Measurements from ENCODE around the gene RNF144A. TPM values are rescaled to one million over a fixed set of nuclear protein-coding genes. Genes with fewer than 3 reads are reported as not detected.

The RNF144A gene
- total and polyA plus RNA-seq, 4 donors: 0.63 to 27.6 (median 4.1) TPM

- Histone ChIP-seq H3K4me1 (ENCODE audit: control insufficient read depth in 1 of 2, insufficient read depth in 2 of 2, low read length in 2 of 2) (no peaks in the 10 kb centered on the region), H3K4me3 (ENCODE audit: low read length in 2 of 2) (no peak overlapping the region), H3K27ac (ENCODE audit: low read depth in 1 of 2, low read length in 2 of 2) (peak overlapping the region in 1 of 2 donors; percentile 2), H3K9me3 (ENCODE audit: control insufficient read depth, low read length) (no peaks in the 10 kb centered on the region), H3K27me3 (ENCODE audit: control insufficient read depth in 1 of 2, insufficient read depth in 2 of 2, low read length in 1 of 2) (no peaks in the 10 kb centered on the region), H3K36me3 (ENCODE audit: control insufficient read depth in 1 of 2, insufficient read depth in 2 of 2, low read length in 1 of 2) (no peaks in the 10 kb centered on the region)
- ATAC-seq (ENCODE audit: low FRiP score) (no peak), DNase-seq (no peak)
- WGBS, 2 donors: 13 to 20% methylated on average over 2 of the region's 2 CpGs
- intact Hi-C loops (cut with DNase I): no loop called here
These were observed 38.4 kb downstream of the RNF144A start for GRCh38 chr2:6955511-6956136.

- DNase-seq (no peak), ATAC-seq (ENCODE audit: low FRiP score) (no peak)
- intact Hi-C loops (cut with DNase I): no loop called here
- H3K4me1 ChIP-seq (ENCODE audit: control insufficient read depth in 1 of 2, insufficient read depth in 2 of 2, low read length in 2 of 2): no peaks in the 10 kb centered on the region
- no peak overlapping the region for H3K4me3 ChIP-seq (ENCODE audit: low read length in 2 of 2)
- H3K27ac ChIP-seq (ENCODE audit: low read depth in 1 of 2, low read length in 2 of 2): no peak overlapping the region
- WGBS, 2 donors: 87 to 89% methylated on average over 3 of the region's 3 CpGs
- no peaks in the 10 kb centered on the region for H3K27me3 ChIP-seq (ENCODE audit: control insufficient read depth in 1 of 2, insufficient read depth in 2 of 2, low read length in 1 of 2)
- H3K36me3 ChIP-seq (ENCODE audit: control insufficient read depth in 1 of 2, insufficient read depth in 2 of 2, low read length in 1 of 2): no peaks in the 10 kb centered on the region
- no peaks in the 10 kb centered on the region for H3K9me3 ChIP-seq (ENCODE audit: control insufficient read depth, low read length)
These were observed 39.4 kb downstream of the RNF144A start for GRCh38 chr2:6956566-6956965.

- 78 to 84% methylated on average over 9 of the region's 9 CpGs for WGBS, 2 donors
- H3K4me3 ChIP-seq (ENCODE audit: low read length in 2 of 2): no peak overlapping the region
- ATAC-seq (ENCODE audit: low FRiP score) (no peak), DNase-seq (no peak)
- intact Hi-C loops (cut with DNase I): no loop called here
- H3K4me1 ChIP-seq (ENCODE audit: control insufficient read depth in 1 of 2, insufficient read depth in 2 of 2, low read length in 2 of 2): no peaks in the 10 kb centered on the region
- H3K27me3 ChIP-seq (ENCODE audit: control insufficient read depth in 1 of 2, insufficient read depth in 2 of 2, low read length in 1 of 2): no peaks in the 10 kb centered on the region
- no peaks in the 10 kb centered on the region for H3K36me3 ChIP-seq (ENCODE audit: control insufficient read depth in 1 of 2, insufficient read depth in 2 of 2, low read length in 1 of 2)
- H3K27ac ChIP-seq (ENCODE audit: low read depth in 1 of 2, low read length in 2 of 2): no peak overlapping the region
- no peaks in the 10 kb centered on the region for H3K9me3 ChIP-seq (ENCODE audit: control insufficient read depth, low read length)
These were observed 40.0 kb downstream of the RNF144A start for GRCh38 chr2:6957031-6957714.

GRCh38 chr2:6957910-6958615 is 40.9 kb downstream of the RNF144A start:
- DNase-seq (no peak), ATAC-seq (ENCODE audit: low FRiP score) (no peak)
- Histone ChIP-seq H3K4me1 (ENCODE audit: control insufficient read depth in 1 of 2, insufficient read depth in 2 of 2, low read length in 2 of 2) (no peaks in the 10 kb centered on the region), H3K27me3 (ENCODE audit: control insufficient read depth in 1 of 2, insufficient read depth in 2 of 2, low read length in 1 of 2) (no peaks in the 10 kb centered on the region), H3K36me3 (ENCODE audit: control insufficient read depth in 1 of 2, insufficient read depth in 2 of 2, low read length in 1 of 2) (no peaks in the 10 kb centered on the region), H3K4me3 (ENCODE audit: low read length in 2 of 2) (no peak overlapping the region), H3K9me3 (ENCODE audit: control insufficient read depth, low read length) (no peaks in the 10 kb centered on the region), H3K27ac (ENCODE audit: low read depth in 1 of 2, low read length in 2 of 2) (no peak overlapping the region)
- intact Hi-C loops (cut with DNase I): no loop called here
- 95 to 96% methylated on average over 15 of the region's 15 CpGs for WGBS, 2 donors

- intact Hi-C loops (cut with DNase I): no loop called here
- ATAC-seq (ENCODE audit: low FRiP score) (no peak), DNase-seq (no peak)
- Histone ChIP-seq H3K4me1 (ENCODE audit: control insufficient read depth in 1 of 2, insufficient read depth in 2 of 2, low read length in 2 of 2) (no peaks in the 10 kb centered on the region), H3K27ac (ENCODE audit: low read depth in 1 of 2, low read length in 2 of 2) (no peak overlapping the region), H3K4me3 (ENCODE audit: low read length in 2 of 2) (no peak overlapping the region), H3K36me3 (ENCODE audit: control insufficient read depth in 1 of 2, insufficient read depth in 2 of 2, low read length in 1 of 2) (no peaks in the 10 kb centered on the region), H3K27me3 (ENCODE audit: control insufficient read depth in 1 of 2, insufficient read depth in 2 of 2, low read length in 1 of 2) (no peaks in the 10 kb centered on the region), H3K9me3 (ENCODE audit: control insufficient read depth, low read length) (no peaks in the 10 kb centered on the region)
- WGBS, 2 donors: 93% methylated on average over 10 of the region's 10 CpGs
These were observed 41.5 kb downstream of the RNF144A start for GRCh38 chr2:6958616-6959235.

- Histone ChIP-seq H3K27me3 (ENCODE audit: control insufficient read depth in 1 of 2, insufficient read depth in 2 of 2, low read length in 1 of 2) (no peaks in the 10 kb centered on the region), H3K9me3 (ENCODE audit: control insufficient read depth, low read length) (no peaks in the 10 kb centered on the region), H3K4me3 (ENCODE audit: low read length in 2 of 2) (no peak overlapping the region), H3K36me3 (ENCODE audit: control insufficient read depth in 1 of 2, insufficient read depth in 2 of 2, low read length in 1 of 2) (no peaks in the 10 kb centered on the region), H3K27ac (ENCODE audit: low read depth in 1 of 2, low read length in 2 of 2) (no peak overlapping the region), H3K4me1 (ENCODE audit: control insufficient read depth in 1 of 2, insufficient read depth in 2 of 2, low read length in 2 of 2) (no peaks in the 10 kb centered on the region)
- ATAC-seq (ENCODE audit: low FRiP score) (no peak), DNase-seq (no peak)
- WGBS, 2 donors: 94 to 96% methylated on average over 3 of the region's 3 CpGs
- intact Hi-C loops (cut with DNase I): no loop called here
These were observed 42.5 kb downstream of the RNF144A start for GRCh38 chr2:6959751-6960150.

- no peaks in the 10 kb centered on the region for H3K27me3 ChIP-seq (ENCODE audit: control insufficient read depth in 1 of 2, insufficient read depth in 2 of 2, low read length in 1 of 2)
- H3K4me3 ChIP-seq (ENCODE audit: low read length in 2 of 2): no peak overlapping the region
- ATAC-seq (ENCODE audit: low FRiP score): peak; percentile 73
- no peaks in the 10 kb centered on the region for H3K9me3 ChIP-seq (ENCODE audit: control insufficient read depth, low read length)
- WGBS, 2 donors: 13 to 15% methylated on average over 8 of the region's 8 CpGs
- no peaks in the 10 kb centered on the region for H3K4me1 ChIP-seq (ENCODE audit: control insufficient read depth in 1 of 2, insufficient read depth in 2 of 2, low read length in 2 of 2)
- intact Hi-C loops (cut with DNase I): no loop called here
- no peak for DNase-seq
- H3K36me3 ChIP-seq (ENCODE audit: control insufficient read depth in 1 of 2, insufficient read depth in 2 of 2, low read length in 1 of 2): no peaks in the 10 kb centered on the region
- H3K27ac ChIP-seq (ENCODE audit: low read depth in 1 of 2, low read length in 2 of 2): no peak overlapping the region
These were observed 43.4 kb downstream of the RNF144A start for GRCh38 chr2:6960659-6961058.

GRCh38 chr2:6963727-6964126 is 46.5 kb downstream of the RNF144A start:
- no peak for DNase-seq
- WGBS, 2 donors: 95 to 96% methylated on average over 6 of the region's 6 CpGs
- no peak for ATAC-seq (ENCODE audit: low FRiP score)
- H3K4me1 ChIP-seq (ENCODE audit: control insufficient read depth in 1 of 2, insufficient read depth in 2 of 2, low read length in 2 of 2): peaks cover 0 to 7% of the 10 kb centered on the region in 2 donors
- H3K27me3 ChIP-seq (ENCODE audit: control insufficient read depth in 1 of 2, insufficient read depth in 2 of 2, low read length in 1 of 2): no peaks in the 10 kb centered on the region
- H3K27ac ChIP-seq (ENCODE audit: low read depth in 1 of 2, low read length in 2 of 2): no peak overlapping the region
- intact Hi-C loops (cut with DNase I): no loop called here
- H3K4me3 ChIP-seq (ENCODE audit: low read length in 2 of 2): no peak overlapping the region
- H3K9me3 ChIP-seq (ENCODE audit: control insufficient read depth, low read length): no peaks in the 10 kb centered on the region
- H3K36me3 ChIP-seq (ENCODE audit: control insufficient read depth in 1 of 2, insufficient read depth in 2 of 2, low read length in 1 of 2): no peaks in the 10 kb centered on the region
